ENCODE measurements around the gene PIEZO2. TPM values are rescaled to one million over a fixed set of nuclear protein-coding genes. Genes with fewer than 3 reads are reported as not detected.

Gene PIEZO2
- total RNA-seq, 3 donors from 2014 or later (not counting 1 experiment from before 2014, with no cell fraction given), result not detected

GRCh38 chr18:11031966-11032365 lies 117.4 kb downstream of the PIEZO2 start:
- no peaks in the 10 kb centered on the region for H3K9me3 Mint-ChIP-seq
- H3K9me3 ChIP-seq (ENCODE audit: control insufficient read depth, insufficient read depth, low read length), result no peaks in the 10 kb centered on the region

GRCh38 chr18:11029021-11029420 lies 120.3 kb downstream of the PIEZO2 start:
- H3K9me3 Mint-ChIP-seq, result no peaks in the 10 kb centered on the region

More at GRCh38 chr18:11031966-11032365, 117.4 kb downstream of the PIEZO2 start:
- Histone ChIP-seq H3K4me1 (ENCODE audit: control insufficient read depth, insufficient read depth, low read length) (no peaks in the 10 kb centered on the region), H3K27ac (ENCODE audit: low read length) (no peak overlapping the region), H3K4me3 (ENCODE audit: low read length) (no peak overlapping the region), H3K36me3 (ENCODE audit: control insufficient read depth, insufficient read depth, low read length) (no peaks in the 10 kb centered on the region), H3K27me3 (ENCODE audit: control insufficient read depth, insufficient read depth, low read length) (no peaks in the 10 kb centered on the region)
- ATAC-seq, result no peak
- H3K4me3 Mint-ChIP-seq, result no peak overlapping the region
- H3K36me3 Mint-ChIP-seq, result no peaks in the 10 kb centered on the region
- DNase-seq, result no peak
- intact Hi-C loops (cut with micrococcal nuclease), result no loop called here
- WGBS (ENCODE audit: insufficient coverage), result 88% methylated on average over 5 of the region's 5 CpGs
- no peak for TF ChIP-seq CTCF (IDR thresholded peaks at IDR 0.05)
- no peaks in the 10 kb centered on the region for H3K4me1 Mint-ChIP-seq
- H3K27me3 Mint-ChIP-seq (ENCODE audit: low read depth in 2 of 2), result no peaks in the 10 kb centered on the region
- H3K27ac Mint-ChIP-seq, result no peak overlapping the region

GRCh38 chr18:11027862-11028261 lies 121.5 kb downstream of the PIEZO2 start:
- Histone ChIP-seq H3K36me3 (ENCODE audit: control insufficient read depth, insufficient read depth, low read length) (no peaks in the 10 kb centered on the region), H3K9me3 (ENCODE audit: control insufficient read depth, insufficient read depth, low read length) (no peaks in the 10 kb centered on the region), H3K4me1 (ENCODE audit: control insufficient read depth, insufficient read depth, low read length) (no peaks in the 10 kb centered on the region), H3K4me3 (ENCODE audit: low read length) (no peak overlapping the region), H3K27ac (ENCODE audit: low read length) (no peak overlapping the region), H3K27me3 (ENCODE audit: control insufficient read depth, insufficient read depth, low read length) (no peaks in the 10 kb centered on the region)
- Mint-ChIP-seq H3K27me3 (ENCODE audit: low read depth in 2 of 2) (no peaks in the 10 kb centered on the region), H3K27ac (no peak overlapping the region), H3K9me3 (no peaks in the 10 kb centered on the region), H3K36me3 (no peaks in the 10 kb centered on the region), H3K4me3 (no peak overlapping the region), H3K4me1 (no peaks in the 10 kb centered on the region)
- no peak for TF ChIP-seq CTCF (IDR thresholded peaks at IDR 0.05)
- no peak for ATAC-seq
- DNase-seq, result no peak
- intact Hi-C loops (cut with micrococcal nuclease), result no loop called here
- 43% methylated on average over 3 of the region's 4 CpGs for WGBS (ENCODE audit: insufficient coverage)

More at GRCh38 chr18:11029021-11029420, 120.3 kb downstream of the PIEZO2 start:
- Mint-ChIP-seq H3K36me3 (no peaks in the 10 kb centered on the region), H3K27me3 (ENCODE audit: low read depth in 2 of 2) (no peaks in the 10 kb centered on the region), H3K4me1 (no peaks in the 10 kb centered on the region), H3K4me3 (no peak overlapping the region), H3K27ac (no peak overlapping the region)
- no peaks in the 10 kb centered on the region for H3K27me3 ChIP-seq (ENCODE audit: control insufficient read depth, insufficient read depth, low read length)
- no peaks in the 10 kb centered on the region for H3K36me3 ChIP-seq (ENCODE audit: control insufficient read depth, insufficient read depth, low read length)
- no peak for TF ChIP-seq CTCF (IDR thresholded peaks at IDR 0.05)
- no peaks in the 10 kb centered on the region for H3K9me3 ChIP-seq (ENCODE audit: control insufficient read depth, insufficient read depth, low read length)
- no peaks in the 10 kb centered on the region for H3K4me1 ChIP-seq (ENCODE audit: control insufficient read depth, insufficient read depth, low read length)
- WGBS (ENCODE audit: insufficient coverage), result 95% methylated on average over 6 of the region's 6 CpGs
- no peak for ATAC-seq
- H3K27ac ChIP-seq (ENCODE audit: low read length), result no peak overlapping the region
- no peak for DNase-seq
- no peak overlapping the region for H3K4me3 ChIP-seq (ENCODE audit: low read length)
- intact Hi-C loops (cut with micrococcal nuclease), result no loop called here

- Mint-ChIP-seq H3K4me1 (no peaks in the 10 kb centered on the region), H3K9me3 (no peaks in the 10 kb centered on the region), H3K36me3 (no peaks in the 10 kb centered on the region), H3K27me3 (ENCODE audit: low read depth in 2 of 2) (no peaks in the 10 kb centered on the region), H3K4me3 (no peak overlapping the region), H3K27ac (no peak overlapping the region)
- WGBS (ENCODE audit: insufficient coverage), result 86% methylated on average over 4 of the region's 4 CpGs
- no peak for TF ChIP-seq CTCF (IDR thresholded peaks at IDR 0.05)
- intact Hi-C loops (cut with micrococcal nuclease), result no loop called here
- Histone ChIP-seq H3K36me3 (ENCODE audit: control insufficient read depth, insufficient read depth, low read length) (no peaks in the 10 kb centered on the region), H3K27ac (ENCODE audit: low read length) (no peak overlapping the region), H3K9me3 (ENCODE audit: control insufficient read depth, insufficient read depth, low read length) (no peaks in the 10 kb centered on the region), H3K27me3 (ENCODE audit: control insufficient read depth, insufficient read depth, low read length) (no peaks in the 10 kb centered on the region), H3K4me1 (ENCODE audit: control insufficient read depth, insufficient read depth, low read length) (no peaks in the 10 kb centered on the region), H3K4me3 (ENCODE audit: low read length) (no peak overlapping the region)
- DNase-seq, result no peak
- ATAC-seq, result no peak
These were observed 123.7 kb downstream of the PIEZO2 start for GRCh38 chr18:11025671-11026070.
